HG03280 (cell line): ENCODE results near the gene NTN4.
"Not testable (repeated sequence)": the region's sequence is repeated elsewhere in the genome, so short reads cannot be mapped to it uniquely, and the experiment has no call there.

Source experiments
- ATAC-seq: cut with Tn5 transposase; IDR thresholded peaks from one replicate; pipeline ENCODE4 v1.9.1; 2021; ENCODE audit warnings: mild to moderate bottlenecking, moderate library complexity; ENCODE audit not compliant: unreplicated experiment

NTN4 gene

GRCh38 chr12:95790033-95790916 lies at the start of gene NTN4:
NTN4 (minus strand) TSS chr12:95790764; CDS start chr12:95790309, 455 bp downstream.
- ATAC-seq: peak; percentile 67

GRCh38 chr12:95838125-95838524 lies 47.6 kb upstream of the NTN4 start:
- no peak for ATAC-seq

GRCh38 chr12:95837240-95838038 lies 46.9 kb upstream of the NTN4 start:
- ATAC-seq: no peak

- no peak for ATAC-seq
These were observed 46.2 kb upstream of the NTN4 start for GRCh38 chr12:95836630-95837239.

- no peak for ATAC-seq
These were observed 45.6 kb upstream of the NTN4 start for GRCh38 chr12:95836185-95836609.

- no peak for ATAC-seq
These were observed 44.0 kb upstream of the NTN4 start for GRCh38 chr12:95834572-95834971.

- no peak for ATAC-seq
These were observed 39.9 kb upstream of the NTN4 start for GRCh38 chr12:95830335-95831089.

- ATAC-seq: no peak
These were observed 38.8 kb upstream of the NTN4 start for GRCh38 chr12:95829395-95829794.

GRCh38 chr12:95820096-95820703 lies 29.6 kb upstream of the NTN4 start:
- ATAC-seq: no peak

GRCh38 chr12:95815632-95816212 lies 25.2 kb upstream of the NTN4 start:
- ATAC-seq: no peak

GRCh38 chr12:95812155-95812554 lies 21.6 kb upstream of the NTN4 start:
- not testable (repeated sequence) for ATAC-seq

- no peak for ATAC-seq
These were observed 19.8 kb upstream of the NTN4 start for GRCh38 chr12:95810411-95810810.

- ATAC-seq: no peak
These were observed 18.6 kb upstream of the NTN4 start for GRCh38 chr12:95809000-95809680.

GRCh38 chr12:95808146-95808545 lies 17.6 kb upstream of the NTN4 start:
- no peak for ATAC-seq

- no peak for ATAC-seq
These were observed 15.5 kb upstream of the NTN4 start for GRCh38 chr12:95805864-95806671.

- ATAC-seq: no peak
These were observed 13.7 kb upstream of the NTN4 start for GRCh38 chr12:95804291-95804690.

GRCh38 chr12:95803817-95804216 lies 13.3 kb upstream of the NTN4 start:
- no peak for ATAC-seq

GRCh38 chr12:95802482-95803270 lies 12.1 kb upstream of the NTN4 start:
- ATAC-seq: no peak
